ENCODE results near the gene PACSIN2. TPM values are rescaled to one million over a fixed set of nuclear protein-coding genes. Genes with fewer than 3 reads are reported as not detected.

PACSIN2 gene
- total RNA-seq, 3 donors from 2014 or later (not counting 1 experiment from before 2014, with no cell fraction given): 37.1 to 48.5 (median 47.6) TPM

GRCh38 chr22:43007519-43008102 lies 7.3 kb downstream of the PACSIN2 start:
- H3K9me3 ChIP-seq (ENCODE audit: control insufficient read depth, insufficient read depth, low read length): no peaks in the 10 kb centered on the region
- Mint-ChIP-seq H3K36me3 (no peaks in the 10 kb centered on the region), H3K27ac (peak overlapping the region in 1 of 2 donors; percentile 48), H3K9me3 (no peaks in the 10 kb centered on the region), H3K4me3 (no peak overlapping the region), H3K4me1 (peaks cover 33 to 34% of the 10 kb centered on the region in 2 donors), H3K27me3 (ENCODE audit: low read depth in 2 of 2) (no peaks in the 10 kb centered on the region)
- no peak for TF ChIP-seq CTCF (IDR thresholded peaks at IDR 0.05)
- H3K4me3 ChIP-seq (ENCODE audit: low read length): no peak overlapping the region
- H3K36me3 ChIP-seq (ENCODE audit: control insufficient read depth, insufficient read depth, low read length): no peaks in the 10 kb centered on the region
- DNase-seq (no peak), ATAC-seq (no peak)
- WGBS (ENCODE audit: insufficient coverage): 78% methylated on average over 5 of the region's 5 CpGs
- H3K27ac ChIP-seq (ENCODE audit: low read length): no peak overlapping the region
- H3K27me3 ChIP-seq (ENCODE audit: control insufficient read depth, insufficient read depth, low read length): no peaks in the 10 kb centered on the region
- peaks cover 9% of the 10 kb centered on the region for H3K4me1 ChIP-seq (ENCODE audit: control insufficient read depth, insufficient read depth, low read length)
- intact Hi-C loops (cut with micrococcal nuclease): no loop called here

GRCh38 chr22:43006753-43007152 lies 8.2 kb downstream of the PACSIN2 start:
- Mint-ChIP-seq H3K4me3 (no peak overlapping the region), H3K9me3 (no peaks in the 10 kb centered on the region), H3K4me1 (peaks cover 41 to 42% of the 10 kb centered on the region in 2 donors), H3K27ac (peak overlapping the region in 1 of 2 donors; percentile 48), H3K36me3 (no peaks in the 10 kb centered on the region), H3K27me3 (ENCODE audit: low read depth in 2 of 2) (no peaks in the 10 kb centered on the region)
- DNase-seq: no peak
- H3K27me3 ChIP-seq (ENCODE audit: control insufficient read depth, insufficient read depth, low read length): no peaks in the 10 kb centered on the region
- intact Hi-C loops (cut with micrococcal nuclease): no loop called here
- no peak overlapping the region for H3K4me3 ChIP-seq (ENCODE audit: low read length)
- no peak for TF ChIP-seq CTCF (IDR thresholded peaks at IDR 0.05)
- H3K4me1 ChIP-seq (ENCODE audit: control insufficient read depth, insufficient read depth, low read length): peaks cover 14% of the 10 kb centered on the region
- 97% methylated on average over 7 of the region's 7 CpGs for WGBS (ENCODE audit: insufficient coverage)
- H3K27ac ChIP-seq (ENCODE audit: low read length): no peak overlapping the region
- H3K36me3 ChIP-seq (ENCODE audit: control insufficient read depth, insufficient read depth, low read length): no peaks in the 10 kb centered on the region
- no peaks in the 10 kb centered on the region for H3K9me3 ChIP-seq (ENCODE audit: control insufficient read depth, insufficient read depth, low read length)
- ATAC-seq: no peak

- Mint-ChIP-seq H3K4me3 (no peak overlapping the region), H3K36me3 (no peaks in the 10 kb centered on the region), H3K9me3 (no peaks in the 10 kb centered on the region), H3K27ac (no peak overlapping the region), H3K27me3 (ENCODE audit: low read depth in 2 of 2) (no peaks in the 10 kb centered on the region), H3K4me1 (peaks cover 48% of the 10 kb centered on the region in 2 donors)
- Histone ChIP-seq H3K36me3 (ENCODE audit: control insufficient read depth, insufficient read depth, low read length) (no peaks in the 10 kb centered on the region), H3K27ac (ENCODE audit: low read length) (no peak overlapping the region), H3K4me3 (ENCODE audit: low read length) (no peak overlapping the region), H3K27me3 (ENCODE audit: control insufficient read depth, insufficient read depth, low read length) (no peaks in the 10 kb centered on the region), H3K4me1 (ENCODE audit: control insufficient read depth, insufficient read depth, low read length) (peaks cover 21% of the 10 kb centered on the region), H3K9me3 (ENCODE audit: control insufficient read depth, insufficient read depth, low read length) (no peaks in the 10 kb centered on the region)
- no peak for ATAC-seq
- intact Hi-C loops (cut with micrococcal nuclease): no loop called here
- TF ChIP-seq CTCF (IDR thresholded peaks at IDR 0.05): no peak
- WGBS (ENCODE audit: insufficient coverage): over 99% methylated on average over 5 of the region's 5 CpGs
- no peak for DNase-seq
These were observed 8.9 kb downstream of the PACSIN2 start for GRCh38 chr22:43006016-43006505.

- Histone ChIP-seq H3K27ac (ENCODE audit: low read length) (no peak overlapping the region), H3K4me3 (ENCODE audit: low read length) (no peak overlapping the region), H3K9me3 (ENCODE audit: control insufficient read depth, insufficient read depth, low read length) (no peaks in the 10 kb centered on the region), H3K36me3 (ENCODE audit: control insufficient read depth, insufficient read depth, low read length) (no peaks in the 10 kb centered on the region), H3K27me3 (ENCODE audit: control insufficient read depth, insufficient read depth, low read length) (no peaks in the 10 kb centered on the region), H3K4me1 (ENCODE audit: control insufficient read depth, insufficient read depth, low read length) (peaks cover 25% of the 10 kb centered on the region)
- peaks cover 57 to 58% of the 10 kb centered on the region in 2 donors for H3K4me1 Mint-ChIP-seq
- TF ChIP-seq CTCF (IDR thresholded peaks at IDR 0.05): no peak
- H3K27ac Mint-ChIP-seq: peak overlapping the region in 1 of 2 donors; percentile 7
- H3K27me3 Mint-ChIP-seq (ENCODE audit: low read depth in 2 of 2): no peaks in the 10 kb centered on the region
- no peak for DNase-seq
- no peak for ATAC-seq
- no peaks in the 10 kb centered on the region for H3K9me3 Mint-ChIP-seq
- 96% methylated on average over 2 of the region's 2 CpGs for WGBS (ENCODE audit: insufficient coverage)
- no peak overlapping the region for H3K4me3 Mint-ChIP-seq
- H3K36me3 Mint-ChIP-seq: no peaks in the 10 kb centered on the region
- intact Hi-C loops (cut with micrococcal nuclease): no loop called here
These were observed 9.8 kb downstream of the PACSIN2 start for GRCh38 chr22:43005106-43005505.

All from natural killer cell (primary cell).